Right kidney (tissue), 1 donor: Measurements from ENCODE around the gene FSCN2.
"Not testable (repeated sequence)": the region's sequence is repeated elsewhere in the genome, so short reads cannot be mapped to it uniquely, and the experiment has no call there.

Experiments used
- DNase-seq: peaks from one replicate; pipeline ENCODE4 v3.0.0-alpha.2; 2016

FSCN2 gene

DNA sequence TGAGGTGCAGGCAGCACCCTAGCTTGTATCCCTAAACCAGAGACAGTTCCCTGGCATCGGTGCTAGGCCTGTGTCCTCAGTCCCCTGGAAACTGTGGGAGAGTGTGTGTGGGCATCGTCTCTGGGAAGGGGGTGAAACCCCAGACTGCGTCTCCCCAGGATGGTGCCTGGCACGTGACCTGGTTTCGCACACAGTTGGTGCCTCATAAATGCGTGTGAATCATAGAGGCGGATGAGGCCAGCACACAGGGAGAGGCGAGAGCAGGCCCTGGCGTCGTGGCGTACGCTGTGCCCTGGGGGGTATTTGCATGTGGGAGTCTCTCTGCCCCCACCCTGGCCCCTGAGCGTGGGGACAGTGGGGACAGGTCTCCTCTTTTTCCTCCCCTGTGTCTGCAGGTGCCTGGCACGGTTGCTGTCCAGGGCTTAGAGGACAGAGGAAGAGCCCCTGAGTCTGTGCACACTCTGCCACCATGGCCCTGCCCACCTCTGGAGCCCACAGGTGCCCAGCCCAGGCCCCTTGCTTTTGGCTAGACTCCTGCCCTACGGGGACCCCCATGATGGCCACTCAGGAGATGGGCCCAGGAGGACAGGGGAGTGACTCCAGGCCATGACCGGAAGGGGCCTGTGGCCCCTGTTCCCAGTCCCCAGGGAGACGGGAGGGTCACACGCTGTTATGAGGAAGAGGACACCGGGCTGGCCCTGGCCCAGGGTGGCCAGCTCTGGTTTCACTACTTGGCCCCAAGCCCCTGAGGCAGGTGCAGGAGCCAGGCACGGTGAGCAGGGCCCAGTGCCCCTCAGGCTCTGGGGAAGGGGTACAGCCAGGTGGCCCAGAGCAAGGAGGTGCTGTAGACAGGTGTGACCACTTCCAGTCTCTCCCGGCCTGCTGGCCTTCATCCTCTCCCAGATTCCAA lies 1.3 kb upstream of the FSCN2 start:
- DNase-seq: no peak

DNA sequence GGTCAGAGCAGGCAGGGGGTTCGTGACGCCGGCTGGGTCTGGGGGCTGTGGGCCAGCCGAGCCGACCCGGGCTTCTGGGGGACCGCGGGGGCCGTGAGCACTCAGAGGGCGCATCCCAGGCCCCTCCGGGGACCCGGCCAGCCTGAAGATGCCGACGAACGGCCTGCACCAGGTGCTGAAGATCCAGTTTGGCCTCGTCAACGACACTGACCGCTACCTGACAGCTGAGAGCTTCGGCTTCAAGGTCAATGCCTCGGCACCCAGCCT lies 140 bp downstream of the FSCN2 start:
- DNase-seq: no peak

DNA sequence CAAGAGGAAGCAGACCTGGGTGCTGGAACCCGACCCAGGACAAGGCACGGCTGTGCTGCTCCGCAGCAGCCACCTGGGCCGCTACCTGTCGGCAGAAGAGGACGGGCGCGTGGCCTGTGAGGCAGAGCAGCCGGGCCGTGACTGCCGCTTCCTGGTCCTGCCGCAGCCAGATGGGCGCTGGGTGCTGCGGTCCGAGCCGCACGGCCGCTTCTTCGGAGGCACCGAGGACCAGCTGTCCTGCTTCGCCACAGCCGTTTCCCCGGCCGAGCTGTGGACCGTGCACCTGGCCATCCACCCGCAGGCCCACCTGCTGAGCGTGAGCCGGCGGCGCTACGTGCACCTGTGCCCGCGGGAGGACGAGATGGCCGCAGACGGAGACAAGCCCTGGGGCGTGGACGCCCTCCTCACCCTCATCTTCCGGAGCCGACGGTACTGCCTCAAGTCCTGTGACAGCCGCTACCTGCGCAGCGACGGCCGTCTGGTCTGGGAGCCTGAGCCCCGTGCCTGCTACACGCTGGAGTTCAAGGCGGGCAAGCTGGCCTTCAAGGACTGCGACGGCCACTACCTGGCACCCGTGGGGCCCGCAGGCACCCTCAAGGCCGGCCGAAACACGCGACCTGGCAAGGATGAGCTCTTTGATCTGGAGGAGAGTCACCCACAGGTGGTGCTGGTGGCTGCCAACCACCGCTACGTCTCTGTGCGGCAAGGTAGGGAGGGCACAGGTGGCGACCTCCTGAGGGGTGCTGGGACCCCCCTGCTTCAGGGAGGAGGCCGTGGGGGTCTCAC lies 667 bp downstream of the FSCN2 start:
- peak; percentile 44 for DNase-seq

DNA sequence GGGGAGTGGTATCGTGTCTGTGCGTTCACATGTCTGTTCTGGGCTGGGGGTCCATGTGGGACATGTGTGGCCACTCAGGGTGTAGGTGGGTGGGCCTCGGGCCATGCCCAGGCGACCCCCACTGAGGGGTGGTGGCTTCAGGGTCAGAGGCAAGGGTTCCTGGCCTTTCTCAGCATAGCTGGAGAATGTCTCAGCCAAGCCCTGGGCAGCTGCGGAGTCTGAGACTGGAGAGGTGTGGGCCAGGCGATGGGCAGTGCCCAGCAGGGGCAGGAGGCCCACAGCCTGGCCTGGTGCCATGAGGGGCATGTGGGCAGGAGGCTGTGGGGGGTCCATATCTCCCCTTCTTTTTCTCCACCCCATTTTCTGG lies 1.2 kb downstream of the FSCN2 start:
- no peak for DNase-seq

DNA sequence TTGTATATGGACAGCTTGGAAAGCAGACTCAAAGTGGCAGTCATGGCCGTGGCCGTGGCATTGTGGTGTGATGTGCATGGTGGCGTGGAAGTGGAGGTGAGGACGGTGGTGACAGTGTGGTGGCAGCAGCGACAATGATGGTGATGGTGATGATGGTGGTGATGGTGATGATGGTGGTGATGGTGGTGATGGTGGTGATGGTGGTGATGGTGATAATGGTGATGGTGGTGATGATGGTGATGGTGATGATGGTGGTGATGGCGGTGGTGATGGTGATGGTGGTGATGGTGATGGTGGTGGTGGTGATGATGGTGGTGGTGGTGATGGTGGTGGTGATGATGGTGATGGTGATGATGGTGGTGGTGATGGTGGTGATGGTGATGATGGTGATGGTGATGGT lies 2.8 kb downstream of the FSCN2 start:
- DNase-seq: not testable (repeated sequence)

- not testable (repeated sequence) for DNase-seq
These were observed 3.8 kb downstream of the FSCN2 start for GRCh38 chr17:81531998-81532404.

DNA sequence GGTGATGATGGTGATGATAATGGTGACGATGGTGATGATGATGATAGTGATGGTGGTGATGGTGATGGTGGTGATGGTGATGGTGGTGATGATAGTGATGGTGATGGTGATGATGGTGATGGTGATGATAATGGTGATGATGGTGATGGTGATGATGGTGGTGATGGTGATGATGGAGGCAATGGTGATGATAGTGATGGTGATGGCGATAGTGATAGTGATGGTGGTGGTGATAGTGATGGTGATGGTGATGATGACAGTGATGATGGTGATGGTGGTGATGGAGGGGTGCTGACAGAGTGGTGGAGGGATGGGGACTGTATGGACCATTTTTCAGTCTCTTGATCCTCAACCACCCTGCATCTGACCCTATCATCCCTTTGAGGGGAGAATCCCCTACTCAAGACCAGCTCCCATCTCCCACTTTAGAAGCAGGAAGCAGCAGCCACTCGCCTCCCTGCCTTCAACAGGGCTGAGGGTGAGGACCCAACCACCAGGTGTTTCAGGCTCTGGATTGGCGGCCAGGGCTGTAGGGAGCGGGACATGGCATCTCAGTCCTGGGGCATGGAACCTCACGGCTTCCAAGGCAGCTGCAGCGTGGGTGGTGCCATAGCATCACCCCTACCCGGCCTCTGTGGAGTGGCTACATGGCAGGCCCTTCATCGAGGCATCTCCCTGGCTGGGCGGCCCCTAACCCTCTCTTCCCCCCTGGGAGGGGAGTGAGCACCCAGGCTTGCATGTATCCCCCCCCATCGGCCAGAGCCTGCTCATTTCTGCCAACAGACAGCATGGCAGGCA lies 4.5 kb downstream of the FSCN2 start:
- DNase-seq: no peak

GRCh38 chr17:81533339-81534141 lies 5.4 kb downstream of the FSCN2 start:
- DNase-seq: no peak

GRCh38 chr17:81534157-81535006 lies 6.2 kb downstream of the FSCN2 start:
- no peak for DNase-seq

GRCh38 chr17:81535007-81535328 lies 6.8 kb downstream of the FSCN2 start:
- DNase-seq: no peak

DNA sequence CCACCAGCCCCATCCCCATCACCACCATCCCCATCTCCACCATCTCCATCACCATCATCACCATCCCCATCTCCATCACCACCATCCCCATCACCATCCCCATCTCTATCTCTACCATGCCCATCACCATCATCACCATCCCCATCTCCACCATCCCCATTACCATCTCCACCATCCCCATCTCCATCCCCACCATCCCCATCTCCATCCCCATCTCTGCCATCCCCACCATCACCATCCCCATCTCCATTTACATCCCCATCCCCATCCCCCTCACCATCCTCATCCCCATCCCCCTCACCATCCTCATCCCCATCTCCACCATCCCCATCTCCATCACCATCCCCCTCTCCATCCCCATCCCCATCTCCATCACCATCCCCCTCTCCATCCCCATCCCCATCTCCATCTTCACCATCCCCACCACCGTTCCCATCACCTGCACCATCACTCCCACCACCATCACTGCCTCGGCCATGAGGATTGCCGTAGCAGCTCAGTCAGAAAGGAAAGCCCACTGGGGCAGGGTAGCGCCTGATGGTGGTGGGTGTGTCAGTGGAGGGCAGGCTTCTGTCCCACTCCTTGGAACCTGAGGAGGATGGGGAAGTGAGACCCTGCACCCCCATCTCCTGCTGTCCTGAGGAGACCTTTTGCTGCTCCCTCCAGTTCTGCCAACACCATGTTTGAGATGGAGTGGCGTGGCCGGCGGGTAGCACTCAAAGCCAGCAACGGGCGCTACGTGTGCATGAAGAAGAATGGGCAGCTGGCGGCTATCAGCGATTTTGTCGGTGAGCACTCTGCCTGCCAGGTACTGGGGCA lies 7.5 kb downstream of the FSCN2 start:
- no peak for DNase-seq

- DNase-seq: no peak
These were observed 8.4 kb downstream of the FSCN2 start for GRCh38 chr17:81536299-81537290.

- peak; percentile 72 for DNase-seq
These were observed 9.2 kb downstream of the FSCN2 start for GRCh38 chr17:81537343-81537855.

GRCh38 chr17:81537856-81538555 lies 9.8 kb downstream of the FSCN2 start:
- DNase-seq: no peak

DNA sequence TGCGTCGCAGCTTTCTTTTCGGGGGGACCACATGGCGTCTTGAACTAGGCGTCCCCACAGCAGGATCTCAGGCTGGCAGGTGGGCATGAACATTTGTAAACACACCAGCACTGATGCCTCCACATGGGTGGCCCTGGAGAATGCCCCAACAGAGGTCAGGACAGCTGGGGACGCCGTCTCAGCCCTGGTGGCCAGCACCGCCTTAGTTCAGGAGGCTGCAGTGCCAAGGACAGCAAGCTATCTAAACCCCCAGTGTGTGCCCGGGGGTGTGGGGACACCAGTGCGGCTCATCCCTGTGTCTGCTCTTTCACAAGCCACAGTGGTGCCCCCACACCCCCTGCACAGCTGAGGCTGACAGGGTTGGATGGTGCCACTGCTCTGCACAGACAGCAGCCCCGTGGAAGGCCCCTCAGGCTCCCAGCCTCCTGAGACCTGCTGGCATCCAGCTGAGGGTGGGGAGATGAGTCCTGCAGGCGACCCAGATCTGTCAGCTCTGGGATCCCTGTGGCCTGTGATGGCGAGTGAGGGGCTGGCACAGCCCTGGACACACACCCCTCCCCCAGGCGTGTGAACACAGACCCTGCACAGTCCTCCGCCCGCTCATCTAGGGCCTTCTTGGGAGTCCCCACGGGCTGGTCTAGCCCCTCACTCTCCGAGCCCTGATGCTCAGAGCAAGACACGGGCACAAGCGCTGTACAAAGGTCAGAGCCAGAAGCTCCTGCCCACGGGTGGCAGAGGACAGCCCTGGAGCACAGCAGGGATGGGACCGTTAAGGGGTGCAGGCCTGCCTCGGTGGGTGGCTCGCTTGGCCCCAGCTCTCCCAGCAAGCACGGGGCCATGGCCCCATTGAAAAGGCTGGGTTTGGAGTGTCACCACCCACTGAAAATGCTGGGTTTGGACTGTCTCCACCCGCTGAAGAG lies 10.7 kb downstream of the FSCN2 start:
- no peak for DNase-seq

- DNase-seq: no peak
These were observed 11.4 kb downstream of the FSCN2 start for GRCh38 chr17:81539571-81539900.

- DNase-seq: no peak
These were observed 11.9 kb downstream of the FSCN2 start for GRCh38 chr17:81539961-81540675.
